ENCODE measurements around the gene ADGRF3.
"Not testable (repeated sequence)": the region's sequence is repeated elsewhere in the genome, so short reads cannot be mapped to it uniquely, and the experiment has no call there.

The ADGRF3 gene

GRCh38 chr2:26351375-26352090 lies 4.9 kb upstream of the ADGRF3 start:
- in situ Hi-C loops (cut with MboI; ENCODE audit: low sequenced_read_pairs): no loop called here

GRCh38 chr2:26349690-26350089 lies 3.1 kb upstream of the ADGRF3 start:
- in situ Hi-C loops (cut with MboI; ENCODE audit: low sequenced_read_pairs): no loop called here

GRCh38 chr2:26347286-26347865 lies 787 bp upstream of the ADGRF3 start:
- in situ Hi-C loops (cut with MboI; ENCODE audit: low sequenced_read_pairs): no loop called here

- in situ Hi-C loops (cut with MboI; ENCODE audit: low sequenced_read_pairs): no loop called here
These were observed 790 bp downstream of the ADGRF3 start, which contains the start of gene SELENOI for GRCh38 chr2:26345545-26346453. Gene SELENOI, plus strand, starts transcription at chr2:26346143. Its CDS starts 90 bp downstream, at chr2:26346233.

- in situ Hi-C loops (cut with MboI; ENCODE audit: low sequenced_read_pairs): no loop called here
These were observed 1.4 kb downstream of the ADGRF3 start for GRCh38 chr2:26345283-26345544.

GRCh38 chr2:26344581-26345282 lies 1.9 kb downstream of the ADGRF3 start:
- in situ Hi-C loops (cut with MboI; ENCODE audit: low sequenced_read_pairs): no loop called here

- in situ Hi-C loops (cut with MboI; ENCODE audit: low sequenced_read_pairs): no loop called here
These were observed 5.8 kb downstream of the ADGRF3 start for GRCh38 chr2:26340831-26341230.

GRCh38 chr2:26337298-26337697 lies 9.3 kb downstream of the ADGRF3 start:
- in situ Hi-C loops (cut with MboI; ENCODE audit: low sequenced_read_pairs): no loop called here

GRCh38 chr2:26336719-26337118 lies 9.9 kb downstream of the ADGRF3 start:
- in situ Hi-C loops (cut with MboI; ENCODE audit: low sequenced_read_pairs): no loop called here

- in situ Hi-C loops (cut with MboI; ENCODE audit: low sequenced_read_pairs): no loop called here
These were observed 11.4 kb downstream of the ADGRF3 start for GRCh38 chr2:26335231-26335630.

- in situ Hi-C loops (cut with MboI; ENCODE audit: low sequenced_read_pairs): no loop called here
These were observed 13.3 kb downstream of the ADGRF3 start for GRCh38 chr2:26333293-26333692.

GRCh38 chr2:26331321-26331720 lies 15.3 kb downstream of the ADGRF3 start:
- in situ Hi-C loops (cut with MboI; ENCODE audit: low sequenced_read_pairs): not testable (repeated sequence)

- in situ Hi-C loops (cut with MboI; ENCODE audit: low sequenced_read_pairs): no loop called here
These were observed 16.0 kb downstream of the ADGRF3 start for GRCh38 chr2:26330604-26331003.

- in situ Hi-C loops (cut with MboI; ENCODE audit: low sequenced_read_pairs): no loop called here
These were observed 16.5 kb downstream of the ADGRF3 start for GRCh38 chr2:26330114-26330549.

GRCh38 chr2:26329083-26329482 lies 17.5 kb downstream of the ADGRF3 start:
- in situ Hi-C loops (cut with MboI; ENCODE audit: low sequenced_read_pairs): not testable (repeated sequence)

GRCh38 chr2:26327291-26328272 lies 19.0 kb downstream of the ADGRF3 start:
- in situ Hi-C loops (cut with MboI; ENCODE audit: low sequenced_read_pairs): no loop called here

- in situ Hi-C loops (cut with MboI; ENCODE audit: low sequenced_read_pairs): no loop called here
These were observed 20.1 kb downstream of the ADGRF3 start for GRCh38 chr2:26326514-26326913.

- in situ Hi-C loops (cut with MboI; ENCODE audit: low sequenced_read_pairs): no loop called here
These were observed 20.7 kb downstream of the ADGRF3 start for GRCh38 chr2:26325851-26326250.

- in situ Hi-C loops (cut with MboI; ENCODE audit: low sequenced_read_pairs): no loop called here
These were observed 21.7 kb downstream of the ADGRF3 start for GRCh38 chr2:26324903-26325302.

- in situ Hi-C loops (cut with MboI; ENCODE audit: low sequenced_read_pairs): not testable (repeated sequence)
These were observed 22.1 kb downstream of the ADGRF3 start for GRCh38 chr2:26324479-26324878.
